Endometrial microvascular endothelial cells (primary cell): ENCODE data around the gene ZNF618. TPM values are rescaled to one million over a fixed set of nuclear protein-coding genes. Genes with fewer than 3 reads are reported as not detected.

Experiments
- in situ Hi-C: cut with HindIII; loops from 2 replicates; pipeline ENCODE4 v1.10.0; 2017; ENCODE audit warnings: low sequenced_read_pairs, low pct_unique_long_range_greater_than_20kb; ENCODE audit errors: inconsistent ontology term
- total RNA-seq: library from RNA; depleted of rRNA; stranded (reverse); fragments of >200 nt; gene quantifications from one replicate; pipeline ENCODE4 v1.2.3, GENCODE V29; 2015; ENCODE audit errors: inconsistent ontology term

The ZNF618 gene
- total RNA-seq, 1 donor from 2014 or later, result 13.4 TPM

DNA sequence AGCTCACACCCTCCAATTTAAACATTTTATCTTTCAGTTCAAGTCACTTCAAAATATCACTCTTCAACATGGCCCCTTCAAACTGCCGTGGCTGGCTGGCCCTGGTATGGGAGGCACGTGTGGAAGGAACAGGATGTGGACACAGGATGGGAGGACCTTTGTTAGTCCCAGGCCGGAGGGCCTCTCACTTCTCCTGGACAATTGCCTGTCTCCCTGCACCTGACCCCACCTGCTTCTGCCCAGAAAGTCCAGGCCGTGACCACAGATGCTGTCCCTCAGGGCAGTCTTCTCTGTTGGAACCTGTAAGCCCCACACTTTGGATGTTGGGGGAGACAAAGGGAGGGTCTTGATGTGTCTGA is 182.6 kb downstream of the ZNF618 start:
- in situ Hi-C loops, result no loop called here

DNA sequence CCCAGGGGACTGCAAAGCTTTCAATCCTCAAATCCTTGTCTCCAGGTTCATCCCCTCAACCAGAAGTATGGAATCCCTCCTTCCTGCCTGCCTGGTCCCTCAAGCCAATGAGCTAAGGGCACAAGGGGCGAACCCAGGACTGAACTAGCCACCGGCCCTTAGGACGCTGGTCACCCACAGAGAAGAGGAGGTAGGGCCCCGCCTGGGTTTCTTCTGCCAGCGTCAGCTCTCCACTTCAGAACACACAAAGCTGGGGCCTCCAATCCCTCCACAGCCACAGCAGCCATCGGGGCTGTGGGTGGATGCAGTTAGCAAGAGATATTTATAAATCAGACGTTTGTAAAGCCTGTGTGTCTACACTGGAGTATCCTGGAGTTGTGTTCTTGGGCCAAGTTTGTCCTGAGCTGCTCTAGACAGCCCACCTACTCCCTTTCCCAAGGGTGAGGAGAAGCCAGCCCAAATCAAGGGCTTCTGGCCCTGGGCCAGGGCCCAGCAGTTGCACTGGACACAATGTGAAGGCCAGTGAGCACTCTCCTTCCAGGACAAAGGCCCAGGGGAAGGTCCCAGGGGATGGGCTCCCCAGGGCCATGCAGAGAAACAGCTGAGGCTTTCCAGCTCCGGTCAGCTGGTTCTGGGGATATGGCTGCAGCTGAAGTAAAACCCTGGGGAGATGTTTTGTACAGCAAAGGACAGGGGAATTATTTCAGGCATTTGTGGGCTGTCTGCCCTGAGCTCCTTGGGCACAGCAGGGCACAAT is 183.1 kb downstream of the ZNF618 start:
- in situ Hi-C loops, result no loop called here

DNA sequence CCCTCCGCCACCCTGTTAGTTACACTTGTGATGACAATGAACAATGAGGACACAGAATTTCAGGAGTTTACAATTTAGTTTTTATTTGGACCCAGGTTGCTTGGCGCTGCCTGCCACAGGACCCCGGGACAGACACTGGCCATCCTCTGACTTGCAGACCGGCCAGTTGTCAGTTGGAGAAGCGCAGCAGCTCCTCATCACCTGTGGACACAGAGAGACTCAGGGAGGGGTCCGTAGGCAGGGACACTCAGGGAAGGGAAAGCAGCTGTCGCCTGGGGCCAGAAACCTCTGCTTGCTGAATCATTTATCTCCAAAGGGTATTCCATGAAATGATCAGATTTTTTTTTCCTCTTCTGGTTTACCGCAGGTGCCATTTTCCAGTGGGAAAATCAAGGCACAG is 184.0 kb downstream of the ZNF618 start:
- in situ Hi-C loops, result no loop called here

DNA sequence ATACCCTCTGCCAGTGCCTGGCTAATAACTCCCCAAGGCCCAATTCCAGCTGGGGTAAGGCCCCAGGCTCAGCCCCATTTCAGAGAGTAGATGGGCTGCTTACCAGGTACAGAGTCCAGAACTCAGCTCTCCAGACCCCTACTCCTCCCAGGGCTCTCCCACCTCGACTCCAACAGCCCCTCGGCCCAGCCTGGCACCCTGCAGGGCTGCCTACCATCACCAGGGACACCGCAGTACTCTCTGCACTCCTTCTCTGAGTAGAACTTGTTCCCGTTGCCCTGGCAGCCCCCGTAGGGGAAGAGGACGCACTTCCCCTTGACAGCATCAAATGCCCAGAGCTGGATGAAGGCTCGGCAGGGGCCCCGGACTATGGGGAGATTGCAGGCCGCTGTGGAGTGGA is 184.6 kb downstream of the ZNF618 start:
- in situ Hi-C loops, result no loop called here

DNA sequence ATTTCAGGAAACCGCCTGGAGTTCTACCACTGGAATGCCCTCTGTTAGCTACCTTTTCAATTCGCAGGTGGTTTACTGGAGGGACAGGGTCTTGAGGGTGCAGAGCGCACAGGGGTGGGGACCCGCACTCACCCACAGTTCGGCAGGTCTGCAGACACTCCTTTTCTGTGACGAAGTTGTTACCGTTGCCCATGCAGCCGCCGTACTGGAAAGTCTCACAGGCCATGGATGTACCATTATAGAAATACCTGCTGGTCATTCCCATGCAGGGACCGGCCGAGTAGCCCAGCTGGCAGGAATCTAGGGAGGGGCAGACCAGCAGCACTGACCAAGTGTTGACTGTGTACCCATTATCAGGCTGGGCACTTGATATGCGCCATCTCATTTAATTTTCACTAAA is 185.2 kb downstream of the ZNF618 start:
- in situ Hi-C loops, result no loop called here

GRCh38 chr9:114061830-114062474 is 185.8 kb downstream of the ZNF618 start:
- in situ Hi-C loops, result no loop called here

DNA sequence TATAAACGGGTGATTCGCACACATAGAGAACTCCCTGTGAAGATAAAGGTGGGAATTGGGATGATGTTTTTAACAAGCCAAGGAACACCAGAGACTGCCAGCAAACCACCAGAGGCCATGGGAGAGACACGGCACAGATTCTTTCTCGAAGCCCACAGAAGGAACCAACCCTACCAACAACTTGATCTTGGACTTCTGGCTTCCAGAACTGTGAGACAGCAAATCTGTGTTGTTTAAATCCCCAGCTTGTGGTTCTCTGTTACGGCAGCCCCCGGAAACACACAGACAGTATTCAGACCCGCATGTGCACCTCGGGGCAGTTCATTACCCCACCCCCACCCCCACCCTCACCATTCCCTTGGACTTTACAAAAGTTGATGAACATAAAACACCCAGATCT is 189.2 kb downstream of the ZNF618 start:
- in situ Hi-C loops, result no loop called here

- in situ Hi-C loops, result no loop called here
These were observed 193.5 kb downstream of the ZNF618 start for GRCh38 chr9:114069476-114070187.

DNA sequence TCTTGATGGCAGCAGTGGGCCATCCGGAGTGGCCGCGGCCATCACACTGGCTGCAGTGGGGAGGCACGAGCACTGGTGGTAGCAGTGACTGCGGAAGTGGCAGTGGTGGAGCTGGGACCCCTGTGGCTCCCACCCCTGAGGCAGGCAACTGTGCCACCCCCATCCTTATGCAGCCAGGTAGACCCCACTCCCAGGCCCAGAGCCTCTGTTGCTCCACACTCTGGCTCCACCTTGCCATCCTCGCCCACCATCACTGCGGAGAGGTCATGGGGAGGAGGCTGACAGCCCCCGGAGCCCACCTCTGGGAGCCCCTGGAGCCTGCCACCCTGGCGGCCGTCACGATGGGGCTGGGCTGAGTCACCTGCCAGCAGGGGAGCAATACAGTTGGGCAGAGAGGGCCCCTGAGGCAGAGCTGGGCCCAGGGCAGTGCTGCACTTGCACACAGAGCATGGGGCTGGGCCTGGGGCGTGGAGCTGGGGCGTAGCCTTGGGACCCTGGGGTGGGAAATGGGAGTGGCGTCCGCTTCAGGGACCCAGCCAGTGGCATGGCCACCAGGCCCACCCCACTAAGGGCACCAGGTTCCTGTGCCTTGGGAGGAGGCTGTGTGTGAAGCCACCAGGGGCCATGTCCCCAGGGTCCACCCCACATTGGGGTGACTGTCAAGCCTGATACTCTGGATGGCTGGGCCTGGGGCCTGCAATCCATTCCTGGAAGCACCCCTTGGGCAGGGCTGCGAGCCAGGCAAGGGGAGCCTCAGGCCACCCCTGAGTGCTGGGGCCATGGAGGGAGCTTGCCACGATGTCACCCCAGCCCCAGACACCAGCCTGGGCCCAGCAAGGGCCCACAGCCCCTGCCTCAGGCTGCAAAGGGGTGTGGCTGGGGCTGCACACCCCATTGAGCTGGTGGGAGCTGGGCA is 194.3 kb downstream of the ZNF618 start:
- in situ Hi-C loops, result no loop called here

DNA sequence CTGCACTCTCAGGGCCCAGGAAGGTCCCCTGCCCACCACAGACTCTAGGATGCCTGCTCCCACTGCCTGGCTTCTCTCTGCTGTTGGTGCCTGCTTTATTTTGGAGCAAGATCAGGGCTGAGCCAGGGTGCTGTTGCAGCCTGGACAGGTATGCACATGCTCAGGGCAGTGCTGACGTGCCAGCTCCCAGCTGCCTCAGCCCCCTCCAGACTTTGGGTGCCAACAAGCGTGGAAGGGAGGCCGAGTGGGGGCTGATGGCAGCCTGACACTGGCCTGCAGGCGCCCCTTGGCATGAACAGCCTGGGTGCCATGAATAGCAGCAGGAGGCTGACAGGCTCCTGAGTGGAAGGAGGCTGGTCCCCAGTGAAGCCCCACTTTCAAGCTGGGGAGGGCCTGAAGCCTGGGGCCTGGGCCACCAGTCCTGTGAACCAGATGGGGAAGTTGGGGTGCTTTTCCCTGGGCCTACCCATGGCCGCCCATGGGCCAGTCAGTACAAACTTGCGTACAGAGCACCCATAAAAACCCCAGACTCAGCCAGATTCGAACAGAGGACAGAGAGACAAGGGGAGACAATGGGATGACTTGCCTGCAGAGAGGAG is 195.2 kb downstream of the ZNF618 start:
- in situ Hi-C loops, result no loop called here

DNA sequence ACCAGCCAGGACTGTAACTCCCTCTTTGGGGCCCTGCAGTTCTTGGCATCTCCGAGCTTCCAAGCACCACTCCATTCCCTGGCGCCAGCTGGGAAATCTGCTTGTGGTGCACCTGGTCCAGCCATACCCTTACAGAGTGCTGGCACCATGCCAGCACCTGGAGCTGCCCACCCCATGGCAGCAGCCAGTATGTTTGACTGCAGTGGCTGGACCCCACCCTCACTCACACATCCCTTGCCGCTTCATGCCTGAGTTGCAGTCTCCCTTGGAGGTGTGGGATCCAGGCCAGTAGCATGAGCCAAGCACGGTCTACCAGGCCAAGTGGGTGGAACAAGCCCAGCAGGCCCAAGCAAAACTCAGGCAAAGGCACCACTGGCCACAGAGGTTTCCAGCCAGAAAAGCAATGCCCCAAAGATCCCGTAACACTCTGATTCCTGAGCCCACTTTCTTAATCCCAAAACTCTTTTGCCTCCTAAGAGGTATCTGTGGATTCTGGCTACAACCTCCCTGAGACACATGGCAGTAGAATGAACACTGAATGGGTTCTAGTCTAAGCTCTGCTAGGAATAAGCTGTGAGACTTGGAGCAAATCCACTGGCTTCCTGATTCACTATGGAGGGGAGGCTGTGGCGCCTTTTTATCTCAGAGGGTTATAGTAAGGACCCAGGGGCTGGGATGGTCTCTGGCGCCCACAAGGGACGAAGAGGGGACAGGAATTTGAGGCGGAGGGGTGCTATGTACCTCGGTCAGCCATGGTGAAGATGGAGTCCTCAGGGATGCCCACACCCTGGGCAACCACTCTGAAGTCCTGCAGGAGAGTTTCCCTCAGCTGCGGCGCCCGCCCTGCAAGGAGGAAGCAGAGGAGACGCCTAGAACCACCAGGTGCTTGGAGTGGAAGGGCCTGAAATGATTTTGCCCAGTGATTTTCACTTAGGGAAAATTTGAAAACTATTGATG is 196.4 kb downstream of the ZNF618 start:
- in situ Hi-C loops, result no loop called here

DNA sequence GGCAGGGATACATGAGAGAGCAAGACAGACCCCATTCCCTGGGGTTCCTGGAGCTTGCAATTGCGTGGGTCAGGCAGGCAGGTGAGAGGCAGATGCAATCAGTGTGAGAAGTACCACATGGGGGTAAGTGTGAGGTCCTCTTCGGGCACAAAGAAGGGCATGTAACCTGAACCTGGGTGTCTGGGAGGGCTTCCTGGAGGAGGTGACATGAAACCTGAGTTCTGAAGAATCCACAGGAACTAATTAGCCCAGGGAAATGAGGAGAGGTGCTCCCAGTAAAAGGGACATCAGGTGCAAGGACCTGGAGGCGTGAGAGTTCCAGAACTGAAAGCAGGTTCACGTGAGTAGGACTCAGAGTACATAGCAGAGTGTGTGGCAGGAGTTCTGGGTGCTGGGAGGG is 199.5 kb downstream of the ZNF618 start:
- in situ Hi-C loops, result no loop called here

DNA sequence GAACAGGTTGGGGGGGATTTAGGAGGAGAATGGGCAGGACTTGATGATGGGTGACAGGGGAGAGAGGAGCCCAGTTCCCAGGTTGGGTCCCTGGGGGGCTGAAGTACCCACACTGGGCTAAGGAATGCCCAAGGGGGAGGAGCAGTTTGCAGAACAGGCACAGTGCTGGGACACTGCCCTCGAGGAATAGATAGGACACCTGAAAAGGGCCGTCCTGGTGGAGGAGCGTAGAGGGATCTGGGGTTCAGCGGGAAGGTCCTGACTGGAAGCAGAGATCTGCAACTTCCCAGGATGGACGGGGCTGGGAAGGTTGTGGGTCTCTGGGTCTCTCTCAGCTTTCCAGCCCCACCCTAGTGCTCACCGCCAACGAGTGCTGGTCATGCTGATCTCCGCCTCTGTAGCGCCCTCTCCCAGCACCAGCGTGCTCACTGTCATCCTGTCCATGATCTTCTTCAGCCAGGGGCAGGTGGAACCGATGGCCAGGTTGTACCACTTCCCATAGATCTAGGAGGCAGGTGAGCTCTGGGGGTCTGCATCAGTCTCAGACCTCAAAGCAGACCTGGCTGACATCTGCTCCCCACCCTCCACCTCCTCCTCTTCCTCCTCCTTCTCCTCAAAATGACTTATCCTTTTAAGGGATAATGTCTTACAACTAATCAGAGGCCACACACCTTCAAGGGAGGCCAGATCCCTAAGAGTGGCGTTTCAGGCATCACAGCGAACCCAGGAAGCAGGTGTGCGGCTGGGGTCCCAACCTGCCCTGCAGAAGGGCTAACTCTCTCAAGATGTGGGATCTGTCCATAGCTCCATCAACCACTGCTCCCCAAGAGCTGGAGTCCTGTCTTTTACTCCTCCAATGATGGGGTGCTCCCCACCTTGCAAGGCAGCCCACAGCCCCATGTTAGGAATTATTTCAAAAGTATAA is 200.4 kb downstream of the ZNF618 start:
- in situ Hi-C loops, result no loop called here

- in situ Hi-C loops, result no loop called here
These were observed 201.2 kb downstream of the ZNF618 start for GRCh38 chr9:114077162-114077837.

DNA sequence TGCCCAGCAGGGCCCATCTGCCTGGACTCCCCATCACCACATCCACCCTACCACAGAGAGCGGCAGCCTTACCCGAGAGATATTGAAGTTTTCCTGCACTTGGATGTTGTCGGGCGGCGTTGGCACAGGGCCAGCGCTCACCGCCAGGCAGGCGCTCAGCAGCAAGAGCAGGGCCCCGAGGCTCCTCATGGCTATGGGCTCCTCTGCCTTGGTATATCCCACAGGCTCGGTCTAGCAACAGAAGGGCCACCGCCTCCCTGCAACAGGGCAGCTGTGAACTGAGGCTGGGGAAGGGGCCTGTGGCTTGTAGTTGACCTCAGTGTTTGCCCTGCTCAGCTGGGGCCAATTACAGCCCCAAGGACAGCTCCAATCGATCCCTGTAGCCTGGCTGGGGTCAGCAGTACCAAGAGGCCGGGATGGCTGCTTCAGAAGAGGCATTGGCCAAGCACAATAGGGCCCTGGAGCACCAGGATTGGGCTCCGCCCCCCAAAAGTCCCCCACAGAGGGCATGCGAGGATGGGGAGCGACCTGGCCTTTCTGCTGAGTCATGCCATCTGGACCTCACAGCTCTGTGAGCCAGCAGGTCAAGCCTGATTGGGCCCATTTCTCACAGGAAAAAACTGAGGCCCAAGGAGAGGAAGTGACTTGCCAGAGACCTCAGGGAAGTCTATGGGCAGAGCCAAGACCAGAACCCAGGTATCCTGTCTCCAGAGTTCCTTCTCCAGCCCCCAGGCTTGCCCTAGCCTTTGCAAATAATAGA is 202.1 kb downstream of the ZNF618 start, which contains the start of gene AMBP:
TSS of gene AMBP (minus strand) at position 280 of the 760 bp plus-strand sequence. CDS start at position 189, 91 bp downstream.
- in situ Hi-C loops, result no loop called here
